Iris pigment epithelial cell (primary cell): ENCODE results near the gene TBC1D2.

ENCODE experiments used
- DNase-seq: peaks from one replicate; pipeline ENCODE4 v3.0.0-alpha.2; 2011; ENCODE audit warnings: low read depth

TBC1D2 gene

GRCh38 chr9:98236901-98237487, 18.5 kb downstream of the TBC1D2 start:
- no peak for DNase-seq

- peak; percentile 62 for DNase-seq
Observed at GRCh38 chr9:98235126-98235525, 20.3 kb downstream of the TBC1D2 start.

GRCh38 chr9:98234245-98234825, 21.1 kb downstream of the TBC1D2 start:
- DNase-seq, result no peak

GRCh38 chr9:98232926-98233325, 22.5 kb downstream of the TBC1D2 start:
- no peak for DNase-seq

GRCh38 chr9:98231770-98232478, 23.5 kb downstream of the TBC1D2 start:
- DNase-seq, result peak; percentile 96

- DNase-seq, result no peak
Observed at GRCh38 chr9:98230789-98231188, 24.7 kb downstream of the TBC1D2 start.

- DNase-seq, result no peak
Observed at GRCh38 chr9:98230304-98230703, 25.1 kb downstream of the TBC1D2 start.

GRCh38 chr9:98229620-98230019, 25.8 kb downstream of the TBC1D2 start:
- DNase-seq, result no peak

- DNase-seq, result no peak
Observed at GRCh38 chr9:98229090-98229395, 26.4 kb downstream of the TBC1D2 start.

GRCh38 chr9:98228392-98229089, 26.9 kb downstream of the TBC1D2 start:
- DNase-seq, result peak; percentile 43

GRCh38 chr9:98227883-98228282, 27.6 kb downstream of the TBC1D2 start:
- no peak for DNase-seq

GRCh38 chr9:98226957-98227356, 28.5 kb downstream of the TBC1D2 start:
- DNase-seq, result peak; percentile 18

- DNase-seq, result peak; percentile 71
Observed at GRCh38 chr9:98226516-98226915, 28.9 kb downstream of the TBC1D2 start.

GRCh38 chr9:98225015-98225442, 30.4 kb downstream of the TBC1D2 start:
- no peak for DNase-seq

- peak; percentile 100 for DNase-seq
Observed at GRCh38 chr9:98222885-98223691, 32.4 kb downstream of the TBC1D2 start.

- no peak for DNase-seq
Observed at GRCh38 chr9:98220911-98221310, 34.5 kb downstream of the TBC1D2 start.

- DNase-seq, result no peak
Observed at GRCh38 chr9:98219794-98220370, 35.6 kb downstream of the TBC1D2 start.

- DNase-seq, result no peak
Observed at GRCh38 chr9:98219364-98219716, 36.1 kb downstream of the TBC1D2 start.

GRCh38 chr9:98218562-98219363, 36.7 kb downstream of the TBC1D2 start:
- peak; percentile 25 for DNase-seq

GRCh38 chr9:98217255-98217654, 38.2 kb downstream of the TBC1D2 start:
- no peak for DNase-seq

GRCh38 chr9:98216391-98216790, 39.1 kb downstream of the TBC1D2 start:
- DNase-seq, result no peak
